SK-N-SH (cell line): ENCODE results near the gene KRTAP1-3. TPM values are rescaled to one million over a fixed set of nuclear protein-coding genes. Genes with fewer than 3 reads are reported as not detected.

Experiments
- CTCF ChIA-PET: fragments of 300-600, 350-600 bp; formaldehyde crosslinking; extraction: SDS; loops from one replicate; lab custom pipeline; 2021; lab: Yijun Ruan, JAX
- POLR2A ChIA-PET: fragments of 350-600 bp; sonication (Branson Sonifier 250); formaldehyde crosslinking; extraction: SDS; loops from one replicate; lab custom pipeline; 2020; ENCODE audit warnings: antibody characterized with exemption, inconsistent platforms; lab: Yijun Ruan, JAX
- DNase-seq: peaks from one replicate; pipeline ENCODE4 v3.0.0; 2012
- H2AFZ ChIP-seq: fragments of 200-600 bp; sonication (generic); 2 replicates; pipeline ENCODE4 v1.8.1; 2016; ENCODE audit warnings: antibody characterized with exemption, mild to moderate bottlenecking, low read depth
- H3F3A ChIP-seq: fragments of 200-600 bp; sonication (generic); replicated peaks from 2 replicates; pipeline ENCODE3; 2016; ENCODE audit warnings: antibody characterized with exemption, mild to moderate bottlenecking; ENCODE audit not compliant: insufficient read depth
- H3K27ac ChIP-seq, 2 experiments: fragments of 200-500 bp in 1 of 2; fragments of 200-600 bp in 1 of 2; sonication (Bioruptor generic) in 1 of 2; sonication (generic), shearing (Covaris generic) in 1 of 2; 2 replicates each; pipeline versions ENCODE4 v1.5.1 to v1.6.1; 2014 to 2016; ENCODE audit warnings: low read depth in 2 of 2, inconsistent platforms in 1 of 2, low read length in 1 of 2, mild to moderate bottlenecking in 1 of 2, mixed read lengths in 1 of 2
- H3K27me3 ChIP-seq: fragments of 200-600 bp; sonication (generic), shearing (Covaris generic); 2 replicates; pipeline ENCODE4 v1.6.1; 2016; ENCODE audit warnings: mixed run types; ENCODE audit not compliant: insufficient read depth
- H3K36me3 ChIP-seq, 2 experiments: fragments of 200-500 bp in 1 of 2; fragments of 200-600 bp in 1 of 2; sonication (Bioruptor generic) in 1 of 2; sonication (generic) in 1 of 2; replicated peaks in 1 of 2; 2 replicates each; pipeline versions ENCODE3 to v1.5.1; 2014 to 2016; ENCODE audit warnings: low read length in 1 of 2, mild to moderate bottlenecking in 1 of 2; ENCODE audit not compliant: insufficient read depth in 2 of 2, control insufficient read depth in 1 of 2
- H3K4me1 ChIP-seq, 2 experiments: fragments of 200-500 bp in 1 of 2; fragments of 200-600 bp in 1 of 2; sonication (Bioruptor generic) in 1 of 2; sonication (generic), shearing (Covaris generic) in 1 of 2; 2 replicates each; pipeline versions ENCODE4 v1.5.1 to v1.6.1; 2014 to 2016; ENCODE audit warnings: low read depth in 1 of 2, low read length in 1 of 2, mixed run types in 1 of 2; ENCODE audit not compliant: insufficient read depth in 2 of 2, control insufficient read depth in 1 of 2
- H3K4me2 ChIP-seq: fragments of 200-600 bp; sonication (generic), shearing (Covaris generic); 2 replicates; pipeline ENCODE4 v1.6.1; 2017; ENCODE audit warnings: mixed run types
- H3K4me3 ChIP-seq, 2 experiments: fragments of 200-500 bp in 1 of 2; fragments of 200-600 bp in 1 of 2; sonication (Bioruptor generic) in 1 of 2; sonication (generic), shearing (Covaris generic) in 1 of 2; 2 replicates each; pipeline versions ENCODE4 v1.5.1 to v1.8.1; 2014 to 2016; ENCODE audit warnings: low read depth in 2 of 2, inconsistent platforms in 1 of 2, low read length in 1 of 2, mild to moderate bottlenecking in 1 of 2, mixed read lengths in 1 of 2, moderate library complexity in 1 of 2
- H3K79me2 ChIP-seq: fragments of 200-600 bp; sonication (generic); 2 replicates; pipeline ENCODE4 v1.8.1; 2017; ENCODE audit warnings: mild to moderate bottlenecking; ENCODE audit not compliant: insufficient read depth
- H3K9ac ChIP-seq: fragments of 200-600 bp; sonication (generic); 2 replicates; pipeline ENCODE4 v1.6.1; 2017; ENCODE audit warnings: mixed run types
- H3K9me2 ChIP-seq: fragments of 200-600 bp; sonication (generic); 2 replicates; pipeline ENCODE4 v1.6.1; 2017; ENCODE audit warnings: mixed run types
- H3K9me3 ChIP-seq: fragments of 200-600 bp; sonication (generic); 2 replicates; pipeline ENCODE4 v1.6.1; 2017; ENCODE audit warnings: mixed run types, mild to moderate bottlenecking, moderate library complexity
- H4K20me1 ChIP-seq: fragments of 200-600 bp; sonication (generic); 2 replicates; pipeline ENCODE4 v1.6.1; 2017; ENCODE audit warnings: mild to moderate bottlenecking, mixed run types; ENCODE audit not compliant: insufficient read depth
- CHD2 ChIP-seq: fragments of 150-350 bp; IDR thresholded peaks from 2 replicates; pipeline ENCODE4 v1.6.1; 2018; ENCODE audit warnings: low read length; ENCODE audit not compliant: partially characterized antibody
- EP300 ChIP-seq, 2 experiments: IDR thresholded peaks; 2 replicates each; pipeline versions ENCODE4 v1.4.0 to v1.6.1; 2012; ENCODE audit warnings: borderline replicate concordance in 1 of 2, low read depth in 1 of 2, low read length in 1 of 2
- EZH2phosphoT487 ChIP-seq: fragments of 200-600 bp; sonication (generic); IDR thresholded peaks from 2 replicates; pipeline ENCODE4 v1.6.1; 2017; ENCODE audit warnings: low read depth, mixed run types, mild to moderate bottlenecking, antibody characterized with exemption, moderate library complexity, borderline replicate concordance
- FOXJ3 ChIP-seq: sonication (generic); formaldehyde crosslinking; IDR thresholded peaks from 2 replicates; pipeline ENCODE4 v1.5.1; 2020; ENCODE audit warnings: mild to moderate bottlenecking, missing genetic modification reagents
- GATA2 ChIP-seq: sonication (generic); formaldehyde crosslinking; IDR thresholded peaks from 2 replicates; pipeline ENCODE4 v1.5.0; 2020; ENCODE audit warnings: mild to moderate bottlenecking, missing genetic modification reagents
- JUND ChIP-seq: IDR thresholded peaks from 2 replicates; pipeline ENCODE4 v1.4.0; 2012
- MEF2A ChIP-seq: IDR thresholded peaks from 2 replicates; pipeline ENCODE4 v1.4.0; 2012; ENCODE audit warnings: low read depth, borderline replicate concordance
- MXI1 ChIP-seq: IDR thresholded peaks from 2 replicates; pipeline ENCODE4 v1.6.1; 2012; ENCODE audit warnings: mild to moderate bottlenecking, low read depth, low read length, improper control_type of control experiment
- NRF1 ChIP-seq: IDR thresholded peaks from 2 replicates; pipeline ENCODE4 v1.6.1; 2012; ENCODE audit warnings: low read depth, mild to moderate bottlenecking, low read length
- POLR2AphosphoS5 ChIP-seq: IDR thresholded peaks from 2 replicates; pipeline ENCODE4 v1.6.1; 2012; ENCODE audit warnings: low read depth, low read length
- RAD21 ChIP-seq: IDR thresholded peaks from 2 replicates; pipeline ENCODE4 v1.6.1; 2012; ENCODE audit warnings: mild to moderate bottlenecking, low read length
- RXRA ChIP-seq: IDR thresholded peaks from 2 replicates; pipeline ENCODE4 v1.4.0; 2012; ENCODE audit warnings: low read depth, mild to moderate bottlenecking, borderline replicate concordance
- SIN3A ChIP-seq: IDR thresholded peaks from 2 replicates; pipeline ENCODE4 v1.6.1; 2012; ENCODE audit warnings: low read depth, mild to moderate bottlenecking, low read length, moderate library complexity, borderline replicate concordance
- SMC3 ChIP-seq: IDR thresholded peaks from 2 replicates; pipeline ENCODE4 v1.6.1; 2012; ENCODE audit warnings: low read depth, low read length, improper control_type of control experiment
- TCF12 ChIP-seq: IDR thresholded peaks from 2 replicates; pipeline ENCODE4 v1.4.0; 2012
- TEAD4 ChIP-seq: IDR thresholded peaks from 2 replicates; pipeline ENCODE4 v1.4.0; 2012; ENCODE audit warnings: mild to moderate bottlenecking, borderline replicate concordance; ENCODE audit not compliant: insufficient read depth
- YY1 ChIP-seq: IDR thresholded peaks from 2 replicates; pipeline ENCODE4 v1.4.0; 2012; ENCODE audit warnings: low read depth, mild to moderate bottlenecking
- WGBS: methylation state at CpG from one replicate; pipeline ENCODE4 v1.1.6; 2017; ENCODE audit warnings: low lambda C conversion rate; 5-methylcytosine and 5-hydroxymethylcytosine counted together
- polyA plus RNA-seq, 3 experiments: library from polyadenylated mRNA; depleted of rRNA; stranded (reverse); fragments of >200 nt; gene quantifications; 2 replicates each; pipeline ENCODE4 v1.2.3, GENCODE V29; 2012
- TF ChIP-seq, protein P1 (sequence below): fragments of 150-350 bp; IDR thresholded peaks from 2 replicates; pipeline ENCODE4 v1.6.1; 2016; ENCODE audit warnings: mild to moderate bottlenecking, low read depth, low read length
- TF ChIP-seq, protein P2 (sequence below): IDR thresholded peaks from 2 replicates; pipeline ENCODE4 v1.4.0; 2012; ENCODE audit warnings: low read depth
- TF ChIP-seq, protein P3 (sequence below): IDR thresholded peaks from 2 replicates; pipeline ENCODE4 v1.4.0; 2012; ENCODE audit warnings: low read depth, borderline replicate concordance

KRTAP1-3 gene
- polyA plus RNA-seq, 1 of the 3 experiments (the other 2 are of a cell fraction) = not detected

DNA sequence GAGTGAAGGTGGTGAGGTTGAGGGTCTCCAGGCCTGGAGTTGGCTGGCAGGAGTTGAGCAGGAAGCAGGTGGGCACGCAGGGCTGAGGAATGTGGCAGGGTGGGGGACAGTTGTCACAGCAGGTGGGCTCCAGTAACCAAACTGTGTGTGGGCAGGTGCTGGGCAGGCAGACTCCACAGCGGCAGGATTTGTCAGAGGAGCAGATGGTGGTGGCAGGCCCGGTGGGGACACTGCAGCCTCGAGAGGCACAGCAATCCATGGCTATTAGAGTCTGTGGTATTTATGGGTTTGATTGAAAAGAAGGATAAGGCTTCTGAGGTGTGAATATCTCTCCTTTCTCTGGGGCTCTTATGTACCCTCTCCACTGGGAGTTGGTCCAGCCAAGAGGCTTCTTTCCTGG lies 40.8 kb downstream of the KRTAP1-3 start, which contains the start of gene KRTAP3-3:
Gene KRTAP3-3 (minus strand): TSS at position 326 of the 400 bp plus-strand sequence. CDS start 67 bp downstream, at position 259.
- no peak within 1 kb of the TSS for H2AFZ ChIP-seq
- WGBS = 0% methylated on average over 3 of the region's 4 CpGs
- H3K4me3 ChIP-seq = no peak within 1 kb of the TSS
- H3F3A ChIP-seq = no peaks in the 10 kb centered on the region
- DNase-seq = no peak
- H3K36me3 ChIP-seq = no peaks in the 10 kb centered on the region
- peaks cover 31% of the 10 kb centered on the region for H3K27me3 ChIP-seq
- H3K4me2 ChIP-seq = no peak within 1 kb of the TSS
- ChIA-PET CTCF (no interaction called here), POLR2A (no interaction called here)
- H3K79me2 ChIP-seq = no peaks in the 10 kb centered on the region
- no peaks in the 10 kb centered on the region for H3K9me3 ChIP-seq
- no peak for TF ChIP-seq NRF1
- no peak for TF ChIP-seq FOXJ3 (CRISPR knock-in tag)
- no peak for TF ChIP-seq POLR2AphosphoS5
- TF ChIP-seq EP300 (IDR thresholded peaks at IDR 0.05; ENCODE audit: borderline replicate concordance in 1 of 2, low read depth in 1 of 2, low read length in 1 of 2) = no peak
- TF ChIP-seq SMC3 = no peak
- TF ChIP-seq EZH2phosphoT487 = no peak
- TF ChIP-seq, protein P1, sequence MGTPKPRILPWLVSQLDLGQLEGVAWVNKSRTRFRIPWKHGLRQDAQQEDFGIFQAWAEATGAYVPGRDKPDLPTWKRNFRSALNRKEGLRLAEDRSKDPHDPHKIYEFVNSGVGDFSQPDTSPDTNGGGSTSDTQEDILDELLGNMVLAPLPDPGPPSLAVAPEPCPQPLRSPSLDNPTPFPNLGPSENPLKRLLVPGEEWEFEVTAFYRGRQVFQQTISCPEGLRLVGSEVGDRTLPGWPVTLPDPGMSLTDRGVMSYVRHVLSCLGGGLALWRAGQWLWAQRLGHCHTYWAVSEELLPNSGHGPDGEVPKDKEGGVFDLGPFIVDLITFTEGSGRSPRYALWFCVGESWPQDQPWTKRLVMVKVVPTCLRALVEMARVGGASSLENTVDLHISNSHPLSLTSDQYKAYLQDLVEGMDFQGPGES = no peak
- TF ChIP-seq CHD2 = no peak
- no peak for TF ChIP-seq TEAD4
- no peak for TF ChIP-seq GATA2 (CRISPR knock-in tag)
- TF ChIP-seq YY1 = no peak
- TF ChIP-seq MXI1 = no peak
- H3K9ac ChIP-seq = no peak within 1 kb of the TSS
- no peaks in the 10 kb centered on the region for H3K4me1 ChIP-seq
- no peaks in the 10 kb centered on the region for H4K20me1 ChIP-seq
- H3K27ac ChIP-seq = no peak within 1 kb of the TSS
- no peaks in the 10 kb centered on the region; the same call in 1 of the 2 replicates for H3K9me2 ChIP-seq

DNA sequence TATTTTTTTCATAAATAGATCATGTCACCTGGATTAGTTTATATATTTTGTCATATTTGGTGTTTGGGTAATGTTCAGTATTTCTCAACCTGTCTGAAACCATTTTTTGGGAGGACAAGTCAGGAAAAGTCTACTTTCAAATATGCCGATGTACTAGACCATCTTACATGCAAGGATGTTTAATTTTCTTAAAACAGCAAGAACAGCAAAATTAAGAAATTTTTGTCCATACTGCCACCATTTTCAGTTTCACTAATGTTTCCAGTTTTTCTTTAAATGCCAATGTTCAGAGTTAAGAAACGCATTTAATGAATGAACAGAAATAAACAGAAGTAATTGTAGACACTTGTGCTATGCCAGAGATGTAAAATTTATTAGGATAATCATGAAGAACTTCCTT lies 41.6 kb downstream of the KRTAP1-3 start:
- CTCF ChIA-PET = no interaction called here
- H3F3A ChIP-seq = no peaks in the 10 kb centered on the region
- no peaks in the 10 kb centered on the region; the same call in 1 of the 2 replicates for H3K9me2 ChIP-seq

More for the DNA sequence above, 41.6 kb downstream of the KRTAP1-3 start:
- no peak overlapping the region for H3K27ac ChIP-seq
- H4K20me1 ChIP-seq = no peaks in the 10 kb centered on the region
- TF ChIP-seq SIN3A = no peak
- TF ChIP-seq MXI1 = no peak
- TF ChIP-seq, protein P2, sequence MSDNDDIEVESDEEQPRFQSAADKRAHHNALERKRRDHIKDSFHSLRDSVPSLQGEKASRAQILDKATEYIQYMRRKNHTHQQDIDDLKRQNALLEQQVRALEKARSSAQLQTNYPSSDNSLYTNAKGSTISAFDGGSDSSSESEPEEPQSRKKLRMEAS = no peak
- no peak for TF ChIP-seq JUND
- TF ChIP-seq, protein P3, sequence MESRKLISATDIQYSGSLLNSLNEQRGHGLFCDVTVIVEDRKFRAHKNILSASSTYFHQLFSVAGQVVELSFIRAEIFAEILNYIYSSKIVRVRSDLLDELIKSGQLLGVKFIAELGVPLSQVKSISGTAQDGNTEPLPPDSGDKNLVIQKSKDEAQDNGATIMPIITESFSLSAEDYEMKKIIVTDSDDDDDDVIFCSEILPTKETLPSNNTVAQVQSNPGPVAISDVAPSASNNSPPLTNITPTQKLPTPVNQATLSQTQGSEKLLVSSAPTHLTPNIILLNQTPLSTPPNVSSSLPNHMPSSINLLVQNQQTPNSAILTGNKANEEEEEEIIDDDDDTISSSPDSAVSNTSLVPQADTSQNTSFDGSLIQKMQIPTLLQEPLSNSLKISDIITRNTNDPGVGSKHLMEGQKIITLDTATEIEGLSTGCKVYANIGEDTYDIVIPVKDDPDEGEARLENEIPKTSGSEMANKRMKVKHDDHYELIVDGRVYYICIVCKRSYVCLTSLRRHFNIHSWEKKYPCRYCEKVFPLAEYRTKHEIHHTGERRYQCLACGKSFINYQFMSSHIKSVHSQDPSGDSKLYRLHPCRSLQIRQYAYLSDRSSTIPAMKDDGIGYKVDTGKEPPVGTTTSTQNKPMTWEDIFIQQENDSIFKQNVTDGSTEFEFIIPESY = no peak
- TF ChIP-seq MEF2A = no peak
- TF ChIP-seq TCF12 = no peak
- no peak for TF ChIP-seq RAD21
- no peak for TF ChIP-seq TEAD4
- TF ChIP-seq POLR2AphosphoS5 = no peak
- no peak for TF ChIP-seq RXRA
- no peaks in the 10 kb centered on the region for H3K4me1 ChIP-seq
- WGBS = 18% methylated on average over 2 of the region's 2 CpGs
- H3K4me2 ChIP-seq = no peak overlapping the region
- no peak overlapping the region for H3K4me3 ChIP-seq
- H3K27me3 ChIP-seq = peaks cover 32% of the 10 kb centered on the region
- no peaks in the 10 kb centered on the region for H3K9me3 ChIP-seq
- H3K9ac ChIP-seq = no peak overlapping the region
- POLR2A ChIA-PET = no interaction called here
- DNase-seq = no peak
- H3K36me3 ChIP-seq = no peaks in the 10 kb centered on the region
- no peak overlapping the region for H2AFZ ChIP-seq
- no peaks in the 10 kb centered on the region for H3K79me2 ChIP-seq
